Subcutaneous preadipocyte (primary cell): ENCODE measurements around the gene LRRC10. TPM values are rescaled to one million over a fixed set of nuclear protein-coding genes. Genes with fewer than 3 reads are reported as not detected.

Experiments
- small RNA-seq: library from RNA; depleted of rRNA; stranded (forward); fragments of <200 nt; gene quantifications from one replicate; pipeline ENCODE3, GENCODE V24; 2012
- total RNA-seq: library from RNA; depleted of rRNA; stranded (reverse); fragments of >200 nt; gene quantifications from 2 replicates; pipeline ENCODE4 v1.2.3, GENCODE V29; 2012

Gene LRRC10
- not detected in 2 replicates for total RNA-seq

DNA sequence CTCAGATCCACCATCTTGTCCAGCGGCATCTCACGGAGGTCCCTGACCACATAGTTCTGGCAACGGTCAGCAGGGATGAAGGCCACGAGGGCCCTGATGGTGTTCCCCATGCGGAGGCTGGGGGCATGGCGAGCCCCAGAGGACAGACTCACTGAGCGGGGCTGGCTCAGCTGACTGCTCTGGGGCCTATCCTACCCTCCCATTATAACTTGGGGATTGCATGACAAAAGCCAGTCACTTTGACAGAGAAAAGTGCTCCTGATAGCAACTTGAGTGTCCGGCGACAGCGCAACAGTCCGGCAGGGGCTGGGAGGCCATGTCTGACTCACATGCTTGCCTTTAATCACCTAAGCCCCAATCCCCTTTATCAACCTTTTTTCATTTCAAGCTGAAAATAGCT lies at the start of gene LRRC10:
Gene LRRC10, minus strand, starts transcription at position 179 of the 400 bp plus-strand sequence. Its CDS starts 69 bp downstream, at position 110.

DNA sequence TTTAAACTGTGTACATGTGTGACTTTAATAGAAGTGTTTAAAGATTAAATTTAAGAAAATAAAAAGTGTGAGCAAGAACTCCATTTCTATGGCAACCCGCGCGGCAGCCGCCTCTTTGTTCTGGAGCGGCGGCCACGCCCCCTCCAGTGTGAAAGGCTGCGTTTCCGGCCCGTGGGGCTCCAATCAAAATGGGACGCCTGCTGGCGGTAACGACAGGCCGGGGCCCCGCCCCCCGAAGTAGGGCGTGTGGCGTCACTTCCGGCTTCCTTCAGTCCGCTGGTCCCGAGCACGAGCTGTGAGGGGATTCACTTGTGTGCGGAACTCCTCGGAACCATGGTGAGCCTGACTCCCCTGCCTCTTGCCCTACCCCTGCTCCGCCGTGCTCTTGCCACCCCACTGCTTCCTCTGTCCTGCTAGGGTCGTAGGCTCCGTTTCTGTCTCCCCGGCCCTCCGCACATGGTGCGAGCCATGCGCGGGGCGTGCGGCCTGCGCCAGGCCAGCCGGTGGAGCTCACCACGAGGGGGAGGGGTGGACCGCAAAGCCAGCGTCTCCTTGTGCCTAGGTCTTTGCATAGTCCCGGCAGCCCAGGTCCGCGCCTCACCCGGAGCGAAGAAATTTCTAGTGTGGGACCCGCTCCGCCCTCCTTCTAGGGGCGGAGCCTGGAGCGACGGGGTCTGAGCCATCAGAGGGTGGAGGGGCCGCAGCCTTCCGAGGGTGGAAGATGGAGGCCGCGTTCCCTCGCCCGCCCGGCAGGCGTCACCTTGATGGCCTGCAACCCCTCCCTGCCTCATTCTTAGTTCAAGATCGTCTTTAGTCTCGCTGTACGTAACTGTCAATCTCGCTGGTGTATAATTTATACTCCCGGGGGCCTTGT lies 25.3 kb downstream of the LRRC10 start, which contains the start of gene CCT2:
Gene CCT2, plus strand, starts transcription at position 271 of the 874 bp plus-strand sequence. Its CDS starts 63 bp downstream, at position 334.

Small RNA genes within 50 kb of the gene (small RNA-seq; reads per million reads assigned to genes)
- gene MIR3913-1, result 0.16 reads per million

Other genes starting within 250 kb of the LRRC10 start
- 23.1 and 23.7 TPM in 2 replicates for gene FRS2, start 140.5 kb downstream of the LRRC10 start, total RNA-seq
- gene CCT2, start 25.4 kb downstream of the LRRC10 start, total RNA-seq, result 267 and 339 TPM in 2 replicates
- under 0.01 TPM in 1 of 2 replicates, not detected in the other for gene BEST3, start 88.4 kb upstream of the LRRC10 start, total RNA-seq
- 4.0 and 4.9 TPM in 2 replicates for gene RAB3IP, start 128.0 kb upstream of the LRRC10 start, total RNA-seq
- not detected in 2 replicates for gene MYRFL, start 214.3 kb upstream of the LRRC10 start, total RNA-seq